HFFc6 (cell line): ENCODE data around the gene AFF4. TPM values are rescaled to one million over a fixed set of nuclear protein-coding genes. Genes with fewer than 3 reads are reported as not detected.
"Not testable (repeated sequence)": the region's sequence is repeated elsewhere in the genome, so short reads cannot be mapped to it uniquely, and the experiment has no call there.

ENCODE experiments used
- DNase-seq: peaks from one replicate; pipeline ENCODE4 v3.0.0-alpha.2; 2018
- H3K27ac Mint-ChIP-seq: 2 replicates; pipeline ENCODE4 v1.8.0; 2020; ENCODE audit warnings: mild to moderate bottlenecking, mixed read lengths
- H3K27me3 Mint-ChIP-seq: 2 replicates; pipeline ENCODE4 v1.8.0; 2021; ENCODE audit warnings: mild to moderate bottlenecking, moderate library complexity, mixed read lengths; ENCODE audit not compliant: insufficient read depth
- H3K36me3 Mint-ChIP-seq: 2 replicates; pipeline ENCODE4 v1.8.0; 2021; ENCODE audit warnings: low read depth, mixed read lengths
- H3K4me1 Mint-ChIP-seq: 2 replicates; pipeline ENCODE4 v1.8.0; 2020; ENCODE audit warnings: low read depth, mixed read lengths
- H3K4me3 Mint-ChIP-seq: 2 replicates; pipeline ENCODE4 v1.8.0; 2020; ENCODE audit warnings: mild to moderate bottlenecking, moderate library complexity, mixed read lengths
- H3K9me3 Mint-ChIP-seq: 2 replicates; pipeline ENCODE4 v1.8.0; 2020; ENCODE audit warnings: mild to moderate bottlenecking, mixed read lengths
- CTCF ChIP-seq: fragments of 200-600 bp; sonication (generic); IDR thresholded peaks from 2 replicates; pipeline ENCODE4 v1.5.0; 2021; ENCODE audit warnings: antibody characterized with exemption, mild to moderate bottlenecking
- long read RNA-seq: library from polyadenylated mRNA; unstranded; transcript quantifications from one replicate; pipeline ENCODE4 v2.0.0, GENCODE V29; 2019
- total RNA-seq, 6 experiments: library from RNA; stranded (reverse); fragmentation: NEBNext Ultra II Directional; extraction: Animal tissue kit (Norgen Biotek cat#: 25700); gene quantifications; 2 replicates in 1 of 6; 3 replicates in 5 of 6; pipeline ENCODE4 v1.2.3, GENCODE V29; 2021

AFF4 gene
- 10 to 100 TPM; 81.1 to 92.5 (median 87.6) TPM for total RNA-seq
- long read RNA-seq, full-length matches to known transcripts: 2 of 33 reads
- long read RNA-seq, partial matches to known transcripts: 20 of 33 reads
- long read RNA-seq, other reads (novel, unspliced or antisense): 11 of 33 reads

DNA sequence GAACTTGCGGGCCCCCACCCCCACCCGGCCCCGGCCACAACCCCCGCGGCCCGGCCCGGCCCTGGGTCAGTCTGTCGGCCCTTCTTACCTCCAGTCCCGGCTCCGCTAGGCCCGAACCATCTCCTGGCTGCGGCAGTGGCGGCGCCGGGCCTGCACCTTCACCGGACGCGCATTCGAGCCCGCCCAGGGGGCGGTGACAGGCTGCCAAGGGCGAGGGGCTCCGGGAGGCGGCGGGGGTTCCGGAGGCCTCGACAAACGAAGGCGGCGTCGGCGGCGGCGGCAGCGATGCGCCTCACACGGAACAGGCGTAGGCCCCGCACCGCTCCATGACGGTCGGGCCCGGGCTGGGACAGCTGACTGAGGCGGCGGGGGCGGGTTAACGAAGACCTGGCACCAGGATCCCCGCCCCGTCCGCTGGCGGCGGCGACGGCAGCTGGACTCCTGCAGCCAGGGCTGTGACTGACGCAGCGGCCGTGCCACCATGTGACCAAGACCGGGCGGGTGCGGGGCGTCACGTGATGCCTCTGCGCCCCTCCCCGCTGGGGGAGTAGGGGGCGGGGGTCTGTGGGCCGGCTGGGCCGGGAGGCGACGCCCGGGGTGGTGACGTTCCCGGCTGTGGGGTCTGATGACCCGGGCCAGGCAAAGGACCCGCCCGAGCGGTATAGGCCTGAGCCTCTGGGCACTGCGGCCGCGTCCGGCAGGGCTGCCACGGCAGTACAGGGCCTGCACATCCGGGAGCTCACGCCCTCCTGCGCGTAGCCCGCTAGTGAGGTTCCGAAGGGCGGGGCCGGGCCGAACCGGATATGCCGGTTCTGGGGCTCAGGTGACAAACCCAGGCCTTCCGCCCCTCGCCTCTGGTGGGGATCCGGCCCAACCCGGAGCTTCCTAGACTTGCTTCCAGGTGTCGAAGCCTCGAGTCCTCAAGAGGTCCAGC lies at the start of gene AFF4:
TSS of gene AFF4 (minus strand) at position 464 of the 934 bp plus-strand sequence. CDS start 26,445 bp downstream, outside the sequence.
- peak within 1 kb of the TSS; percentile 99 for H3K4me3 Mint-ChIP-seq
- H3K27me3 Mint-ChIP-seq: no peaks in the 10 kb centered on the region; the same call in 1 of the 2 replicates
- DNase-seq: peak; percentile 94
- H3K27ac Mint-ChIP-seq: peak within 1 kb of the TSS; percentile 100
- peaks cover 25% of the 10 kb centered on the region for H3K4me1 Mint-ChIP-seq
- no peaks in the 10 kb centered on the region for H3K9me3 Mint-ChIP-seq
- peaks cover 25% of the 10 kb centered on the region for H3K36me3 Mint-ChIP-seq
- no peak for TF ChIP-seq CTCF

DNA sequence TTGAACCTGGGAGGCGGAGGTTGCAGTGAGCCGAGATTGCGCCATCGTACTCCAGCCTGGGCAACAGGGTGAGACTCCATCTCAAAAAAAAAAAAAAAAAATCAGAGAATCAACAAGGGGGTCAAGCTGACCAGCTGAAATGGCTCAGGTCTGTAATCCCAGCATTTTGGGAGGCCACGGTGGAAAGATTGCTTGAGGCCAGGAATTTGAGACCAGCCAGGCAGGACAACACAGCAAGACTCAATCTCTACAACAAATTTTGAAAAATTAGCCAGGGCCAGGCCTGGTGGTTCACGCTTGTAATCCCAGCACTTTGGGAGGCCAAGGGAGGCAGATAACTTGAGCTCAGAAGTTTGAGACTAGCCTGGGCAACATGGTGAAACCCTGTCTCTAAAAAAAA lies 45.0 kb upstream of the AFF4 start:
- peaks cover 11% of the 10 kb centered on the region for H3K36me3 Mint-ChIP-seq
- not testable (repeated sequence) for H3K9me3 Mint-ChIP-seq, H3K4me3 Mint-ChIP-seq, H3K4me1 Mint-ChIP-seq, H3K27ac Mint-ChIP-seq, H3K27me3 Mint-ChIP-seq, DNase-seq

DNA sequence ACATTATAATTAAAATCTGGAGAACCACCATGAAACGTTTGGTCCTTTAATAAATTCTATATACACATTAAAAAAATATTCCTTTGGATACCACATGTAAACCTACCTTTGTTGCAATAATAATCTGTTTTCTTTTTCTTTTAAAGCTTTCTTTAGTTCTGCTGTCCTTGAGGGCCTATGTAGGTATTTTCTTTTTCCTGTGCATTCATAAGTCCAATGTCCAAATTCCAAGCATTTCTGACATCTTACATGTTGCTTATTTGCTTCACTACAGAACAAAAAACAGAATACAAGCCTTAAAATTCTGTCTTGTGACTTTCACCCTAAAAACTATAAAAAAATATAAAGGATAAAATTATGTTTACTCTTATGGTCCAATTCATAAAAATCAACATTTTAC lies 43.2 kb upstream of the AFF4 start:
- no peaks in the 10 kb centered on the region; the same call in 1 of the 2 replicates for H3K4me1 Mint-ChIP-seq
- H3K9me3 Mint-ChIP-seq: no peaks in the 10 kb centered on the region
- H3K36me3 Mint-ChIP-seq: peaks cover 11% of the 10 kb centered on the region
- no peak for DNase-seq
- TF ChIP-seq CTCF: no peak
- H3K4me3 Mint-ChIP-seq: no peak overlapping the region
- H3K27me3 Mint-ChIP-seq: no peaks in the 10 kb centered on the region
- H3K27ac Mint-ChIP-seq: no peak overlapping the region

- no peaks in the 10 kb centered on the region for H3K4me1 Mint-ChIP-seq
- H3K36me3 Mint-ChIP-seq: no peaks in the 10 kb centered on the region; the same call in 1 of the 2 replicates
- no peak overlapping the region for H3K4me3 Mint-ChIP-seq
- no peak for TF ChIP-seq CTCF
- no peaks in the 10 kb centered on the region; the same call in 1 of the 2 replicates for H3K27me3 Mint-ChIP-seq
- H3K9me3 Mint-ChIP-seq: no peaks in the 10 kb centered on the region
- H3K27ac Mint-ChIP-seq: no peak overlapping the region
- no peak for DNase-seq
These were observed 35.8 kb upstream of the AFF4 start for GRCh38 chr5:132999246-132999645.

DNA sequence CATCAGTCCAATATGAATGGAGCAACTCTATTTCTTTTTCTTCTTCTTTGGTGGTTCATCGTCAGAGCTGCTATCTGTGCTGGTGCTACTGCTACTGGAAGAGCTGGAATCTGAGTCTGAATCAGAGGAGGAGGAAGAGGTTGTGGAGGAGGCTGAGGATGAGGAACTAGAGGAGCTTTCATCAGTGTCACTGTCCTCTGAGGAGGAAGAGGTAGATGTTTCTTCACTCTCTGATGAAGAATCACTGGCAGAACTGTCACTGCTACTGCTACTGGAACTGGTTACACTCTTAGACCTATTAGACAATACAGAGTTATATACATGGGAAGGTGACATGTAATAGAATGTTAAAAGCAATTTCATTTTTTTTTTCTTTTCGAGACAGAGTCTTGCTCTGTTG lies 35.1 kb upstream of the AFF4 start:
- H3K27ac Mint-ChIP-seq: no peak overlapping the region
- H3K27me3 Mint-ChIP-seq: no peaks in the 10 kb centered on the region; the same call in 1 of the 2 replicates
- H3K36me3 Mint-ChIP-seq: no peaks in the 10 kb centered on the region; the same call in 1 of the 2 replicates
- H3K9me3 Mint-ChIP-seq: no peaks in the 10 kb centered on the region
- no peaks in the 10 kb centered on the region for H3K4me1 Mint-ChIP-seq
- TF ChIP-seq CTCF: no peak
- H3K4me3 Mint-ChIP-seq: no peak overlapping the region
- no peak for DNase-seq

DNA sequence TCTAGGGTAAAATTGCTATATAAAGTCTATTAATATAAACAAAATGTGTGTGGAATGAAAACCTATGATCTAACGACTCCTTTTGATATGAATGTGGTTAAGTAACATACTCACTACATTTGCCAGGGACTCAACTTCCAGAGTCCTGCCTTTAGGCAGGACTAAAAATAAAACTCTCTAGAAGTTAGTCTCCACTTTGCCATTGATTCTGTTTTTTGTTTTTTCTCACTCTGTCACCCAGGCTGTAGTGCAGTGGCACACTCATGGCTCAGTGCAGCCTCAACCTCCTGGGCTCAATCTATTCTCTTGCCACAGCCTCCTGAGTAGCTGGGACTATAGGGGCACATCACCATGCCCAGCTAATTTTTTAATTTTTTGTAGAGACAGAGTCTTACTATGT lies 32.9 kb upstream of the AFF4 start:
- Mint-ChIP-seq H3K27me3 (no peaks in the 10 kb centered on the region; the same call in 1 of the 2 replicates), H3K36me3 (no peaks in the 10 kb centered on the region; the same call in 1 of the 2 replicates), H3K4me3 (no peak overlapping the region), H3K9me3 (no peaks in the 10 kb centered on the region), H3K4me1 (no peaks in the 10 kb centered on the region), H3K27ac (no peak overlapping the region; the same call in 1 of the 2 replicates)
- no peak for DNase-seq
- TF ChIP-seq CTCF: no peak
